GM18511 (cell line): ENCODE results near the gene ANKLE1.

Source experiments
- ATAC-seq: cut with Tn5 transposase; IDR thresholded peaks from one replicate; pipeline ENCODE4 v1.9.1; 2021; ENCODE audit warnings: mild to moderate bottlenecking, moderate library complexity; ENCODE audit not compliant: unreplicated experiment

Gene ANKLE1

GRCh38 chr19:17325881-17326594 is 44.3 kb downstream of the ANKLE1 start:
- no peak for ATAC-seq

GRCh38 chr19:17326595-17326966 is 44.9 kb downstream of the ANKLE1 start:
- no peak for ATAC-seq

DNA sequence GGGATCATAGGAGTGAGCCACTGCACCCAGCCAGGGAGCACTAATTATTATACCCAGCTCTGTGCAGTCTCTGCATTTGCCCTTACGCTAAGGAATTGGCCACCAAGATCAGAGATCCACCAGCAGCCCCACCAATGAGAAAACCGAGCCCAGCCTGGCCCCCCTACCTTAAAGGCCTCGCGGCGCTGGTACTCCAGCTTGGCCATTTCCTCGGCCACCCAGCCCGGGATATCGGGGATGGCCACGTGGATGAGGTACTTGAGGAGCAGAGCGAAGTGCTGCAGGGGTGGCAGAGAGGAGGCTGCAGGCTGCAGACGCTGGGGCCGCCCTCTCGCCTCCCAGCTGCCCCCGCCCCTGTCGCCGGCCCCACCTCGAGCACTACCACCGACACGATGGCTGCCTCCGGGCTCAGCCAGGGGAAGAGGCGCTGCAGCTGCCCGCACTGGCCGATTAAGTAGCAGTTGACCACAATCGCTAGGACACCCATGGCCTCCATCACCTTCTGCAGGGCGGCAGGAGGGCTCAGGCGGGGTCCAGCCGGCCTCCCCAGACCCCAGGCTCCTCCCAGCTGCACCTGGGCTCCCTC is 45.5 kb downstream of the ANKLE1 start:
- ATAC-seq: no peak

GRCh38 chr19:17327654-17328516 is 46.2 kb downstream of the ANKLE1 start:
- ATAC-seq: no peak

DNA sequence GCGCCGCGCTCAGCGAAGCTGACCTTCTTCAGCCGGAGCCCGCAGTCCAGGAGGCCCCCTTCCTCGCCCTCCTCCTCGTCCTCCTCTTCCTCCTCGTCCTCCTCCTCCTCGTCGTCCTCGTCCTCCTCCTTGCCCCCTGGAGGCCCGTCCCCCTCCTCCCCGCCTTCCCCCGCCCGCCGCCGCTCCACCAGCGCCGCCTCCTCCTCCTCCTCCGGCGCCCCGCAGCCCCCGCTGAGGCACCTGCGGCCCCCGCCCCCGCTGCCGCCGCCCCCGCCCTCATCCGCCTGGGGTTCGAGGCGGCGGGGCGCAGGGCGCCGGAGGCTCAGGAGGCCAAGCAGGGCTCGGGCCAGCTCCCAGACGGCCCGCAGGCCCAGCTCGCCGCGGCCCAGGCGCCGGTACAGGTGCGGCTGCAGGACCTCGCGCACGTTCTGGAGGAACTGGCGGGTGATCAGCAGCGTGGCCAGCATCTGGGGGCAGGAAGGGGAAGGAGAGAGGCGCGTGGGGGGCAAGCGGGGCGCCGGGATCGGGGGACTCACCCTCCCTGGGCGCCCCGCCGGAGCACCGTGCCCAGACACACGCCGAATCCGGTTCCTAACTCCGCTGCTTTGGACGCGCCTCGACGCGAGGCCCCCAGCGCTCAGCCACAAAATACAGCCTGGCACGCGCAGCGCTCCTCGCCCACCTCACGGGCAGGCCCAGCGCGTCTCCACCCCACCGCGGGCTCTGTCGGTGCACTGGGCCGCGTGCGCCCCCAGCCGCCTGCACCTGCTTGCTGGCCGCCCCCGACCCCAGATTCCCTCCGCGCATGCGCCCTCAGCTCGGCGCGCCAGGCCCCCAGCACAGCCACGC is 47.0 kb downstream of the ANKLE1 start:
- no peak for ATAC-seq

DNA sequence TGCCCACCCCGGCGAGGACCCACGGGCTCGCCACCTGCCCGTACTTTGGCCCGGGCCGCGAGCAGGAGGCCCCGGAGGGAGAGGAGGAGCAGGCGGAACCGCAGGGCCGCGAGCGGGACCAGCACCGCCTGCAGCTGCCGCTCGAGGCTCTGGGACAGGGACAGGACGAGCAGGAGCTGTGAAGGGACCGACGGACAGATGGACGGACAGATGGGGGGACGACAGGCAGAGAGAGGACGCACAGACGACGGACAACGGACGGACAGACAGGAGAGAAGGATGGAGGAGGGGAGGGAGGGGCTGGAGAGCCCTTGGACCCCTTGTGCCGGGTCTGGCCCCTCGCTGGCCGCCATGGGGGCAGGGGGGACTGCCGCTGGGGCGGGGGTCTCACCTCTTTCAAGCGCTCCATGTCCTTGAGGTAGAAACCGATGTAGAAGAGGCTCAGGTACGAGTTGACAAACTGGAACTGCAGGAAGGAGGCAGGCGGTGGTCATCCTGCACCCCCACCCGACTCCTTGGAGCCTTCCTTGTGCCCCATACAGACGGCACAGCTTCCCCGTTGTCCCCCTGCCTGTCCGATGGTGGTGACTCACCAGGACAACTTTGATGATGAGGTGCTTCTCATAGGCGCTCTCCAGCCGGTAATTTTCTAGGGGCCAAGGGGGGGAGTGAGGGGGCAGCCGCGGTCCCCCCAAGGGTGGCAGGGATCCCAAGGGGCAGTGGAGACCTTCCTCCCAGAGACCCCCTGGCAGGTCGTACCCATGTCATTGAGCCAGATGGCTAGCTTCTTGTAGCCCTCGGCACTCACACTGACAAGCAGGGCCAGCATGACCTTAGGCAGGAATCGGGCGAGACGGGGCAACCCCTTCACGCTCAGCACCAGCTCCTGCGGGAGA is 47.9 kb downstream of the ANKLE1 start:
- no peak for ATAC-seq

- no peak for ATAC-seq
These were observed 48.8 kb downstream of the ANKLE1 start for GRCh38 chr19:17330262-17331044.

GRCh38 chr19:17331045-17331558 is 49.4 kb downstream of the ANKLE1 start:
- no peak for ATAC-seq

- no peak for ATAC-seq
These were observed 50.6 kb downstream of the ANKLE1 start for GRCh38 chr19:17332360-17332676.

- no peak for ATAC-seq
These were observed 51.2 kb downstream of the ANKLE1 start for GRCh38 chr19:17332677-17333581.

GRCh38 chr19:17333611-17334413 is 52.1 kb downstream of the ANKLE1 start:
- ATAC-seq: no peak

DNA sequence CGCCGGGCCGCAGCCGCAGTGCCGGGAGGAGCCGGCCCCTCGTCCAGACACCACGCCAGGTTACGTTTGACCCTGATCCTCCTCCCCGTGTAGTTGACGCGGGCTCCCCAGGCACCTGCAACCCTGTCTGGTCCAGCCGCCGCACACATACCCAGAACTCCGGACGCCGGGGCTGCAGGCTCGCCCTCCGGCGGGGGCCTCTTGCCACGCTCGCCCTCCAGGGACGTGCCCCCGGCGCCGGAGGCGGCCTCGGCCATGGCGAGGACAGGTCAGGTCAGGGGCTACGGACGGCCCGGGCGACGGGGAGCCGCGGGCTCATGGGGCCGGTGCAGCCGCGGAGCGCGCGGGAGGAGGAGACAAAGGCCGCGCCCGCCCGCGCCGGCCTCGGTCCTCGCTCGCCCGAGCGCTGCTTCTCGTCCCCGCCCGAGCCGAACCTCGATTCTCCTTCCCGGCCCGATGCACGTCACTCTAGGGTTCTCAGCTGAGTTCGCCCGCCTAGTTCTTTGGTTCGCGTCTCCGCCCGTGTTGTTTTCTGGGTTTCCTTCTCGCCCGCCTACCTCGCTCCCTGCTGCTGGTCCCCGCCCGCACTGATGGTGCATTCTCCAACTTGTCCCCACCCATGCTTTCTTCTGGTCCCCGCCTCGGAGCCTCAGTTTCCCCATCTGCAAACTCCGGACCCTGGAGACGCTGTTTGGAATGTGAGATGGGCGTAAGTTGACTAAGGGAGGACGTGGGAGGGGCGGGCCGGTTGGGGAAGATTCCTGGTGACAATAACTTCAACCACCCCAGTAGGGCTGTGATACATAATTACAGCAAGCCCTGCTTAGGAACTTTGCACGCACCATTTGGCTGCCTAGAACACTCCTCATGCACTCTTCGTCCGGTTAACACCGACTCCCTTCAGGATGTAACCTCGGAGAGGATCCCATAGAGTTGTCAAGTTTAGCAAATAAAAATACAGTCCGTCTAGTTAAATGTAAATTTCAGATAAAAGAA is 53.0 kb downstream of the ANKLE1 start, which contains the start of gene ANO8:
TSS of gene ANO8 (minus strand) at position 442 of the 996 bp plus-strand sequence. CDS start at position 257, 185 bp downstream.
- peak; percentile 56 for ATAC-seq

DNA sequence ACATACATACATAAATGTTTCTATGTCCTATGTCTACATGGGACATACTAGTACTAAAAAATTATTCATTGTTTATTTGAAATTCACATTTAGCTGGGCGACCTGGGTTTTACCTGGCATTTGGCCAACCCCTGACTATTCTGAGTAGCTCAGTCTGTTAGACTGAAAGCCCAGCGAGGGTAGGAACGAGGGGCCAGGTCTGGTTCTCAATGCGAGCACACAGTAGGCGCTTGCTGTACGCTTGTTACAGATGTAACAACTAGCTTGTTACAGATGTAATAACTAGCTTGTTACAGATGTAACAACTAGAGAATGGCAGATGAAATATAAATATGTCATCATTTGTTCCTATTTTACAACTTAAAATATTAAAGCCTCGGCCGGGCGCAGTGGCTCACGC is 53.9 kb downstream of the ANKLE1 start:
- ATAC-seq: no peak
